Tibial artery (tissue), 4 donors: ENCODE results near the gene SLC25A21.

ENCODE experiments used
- DNase-seq, 2 donors: peaks; one replicate each; pipeline ENCODE4 v3.0.0-alpha.2; 2019
- H3K27ac ChIP-seq, 2 donors: fragments of 200-600 bp; sonication (generic) in 1 of 2; 1 replicate in 1 of 2; 2 replicates in 1 of 2; pipeline ENCODE4 v1.5.1; 2018 to 2019; ENCODE audit warnings: mild to moderate bottlenecking in 1 of 2
- H3K27me3 ChIP-seq, 2 donors: fragments of 200-600 bp; sonication (generic) in 1 of 2; one replicate each; pipeline versions ENCODE4 v1.5.1 to v1.6.0; 2016 to 2019
- H3K36me3 ChIP-seq, 3 donors: fragments of 200-600 bp; sonication (generic) in 2 of 3; one replicate each; pipeline ENCODE4 v1.5.1; 2016 to 2019; ENCODE audit warnings: mild to moderate bottlenecking in 2 of 3
- H3K4me1 ChIP-seq, 4 donors: fragments of 200-600 bp; sonication (generic) in 2 of 4; 1 replicate in 3 of 4; 2 replicates in 1 of 4; pipeline ENCODE4 v1.5.1; 2016 to 2019
- H3K4me3 ChIP-seq, 2 donors: fragments of 200-600 bp; sonication (generic) in 1 of 2; 1 replicate in 1 of 2; 2 replicates in 1 of 2; pipeline ENCODE4 v1.5.1; 2018 to 2019; ENCODE audit warnings: mild to moderate bottlenecking in 2 of 2
- H3K9me3 ChIP-seq, 3 donors: fragments of 200-600 bp; sonication (generic) in 1 of 3; one replicate each; pipeline ENCODE4 v1.5.1; 2016 to 2019
- CTCF ChIP-seq, 2 experiments: fragments of 200-600 bp in 1 of 2; fragments of 450-650 bp in 1 of 2; IDR thresholded peaks; one replicate each; pipeline ENCODE4 v1.5.1; 2017 to 2019; ENCODE audit warnings: antibody characterized with exemption in 2 of 2, mild to moderate bottlenecking in 1 of 2, moderate library complexity in 1 of 2
- intact Hi-C: fragments of 100-400 bp; cut with DNase I; formaldehyde crosslinking; loops from one replicate; pipeline ENCODE4 v1.15.0; 2023; ENCODE audit warnings: low total_unique reads

Gene SLC25A21

GRCh38 chr14:37034410-37035285 is 137.8 kb downstream of the SLC25A21 start:
- no peak for TF ChIP-seq CTCF (IDR thresholded peaks at IDR 0.05)
- no peaks in the 10 kb centered on the region for H3K27me3 ChIP-seq
- H3K9me3 ChIP-seq = no peaks in the 10 kb centered on the region
- H3K27ac ChIP-seq = peak overlapping the region; percentile 65 to 71
- H3K4me3 ChIP-seq = peak overlapping the region in 1 of 2 donors; percentile 17
- peaks cover 0 to 30% (median 24%) of the 10 kb centered on the region in 4 donors for H3K4me1 ChIP-seq
- H3K36me3 ChIP-seq = no peaks in the 10 kb centered on the region
- intact Hi-C loops = no loop called here
- no peak for DNase-seq

- Histone ChIP-seq H3K4me1 (peaks cover 0 to 30% (median 24%) of the 10 kb centered on the region in 4 donors), H3K27ac (no peak overlapping the region), H3K9me3 (no peaks in the 10 kb centered on the region), H3K4me3 (no peak overlapping the region), H3K36me3 (no peaks in the 10 kb centered on the region), H3K27me3 (no peaks in the 10 kb centered on the region)
- no peak for TF ChIP-seq CTCF (IDR thresholded peaks at IDR 0.05)
- DNase-seq = no peak
- intact Hi-C loops = no loop called here
Measured at GRCh38 chr14:37032863-37033262, 139.5 kb downstream of the SLC25A21 start.

- TF ChIP-seq CTCF (IDR thresholded peaks at IDR 0.05) = no peak
- Histone ChIP-seq H3K27me3 (no peaks in the 10 kb centered on the region), H3K4me3 (no peak overlapping the region), H3K4me1 (peaks cover 0 to 14% (median 5%) of the 10 kb centered on the region in 4 donors), H3K9me3 (no peaks in the 10 kb centered on the region), H3K27ac (no peak overlapping the region), H3K36me3 (no peaks in the 10 kb centered on the region)
- intact Hi-C loops = no loop called here
- DNase-seq = no peak
Measured at GRCh38 chr14:37027188-37027824, 145.1 kb downstream of the SLC25A21 start.

GRCh38 chr14:37023875-37024565 is 148.4 kb downstream of the SLC25A21 start:
- intact Hi-C loops = no loop called here
- no peaks in the 10 kb centered on the region for H3K36me3 ChIP-seq
- DNase-seq = no peak

More at GRCh38 chr14:37023875-37024565, 148.4 kb downstream of the SLC25A21 start:
- Histone ChIP-seq H3K27ac (no peak overlapping the region), H3K9me3 (no peaks in the 10 kb centered on the region), H3K27me3 (no peaks in the 10 kb centered on the region), H3K4me3 (no peak overlapping the region), H3K4me1 (peaks cover 0 to 14% (median 5%) of the 10 kb centered on the region in 4 donors)
- no peak for TF ChIP-seq CTCF (IDR thresholded peaks at IDR 0.05)
